HG02759 (cell line): ENCODE data around the gene ARL15.

ENCODE experiments used
- ATAC-seq: cut with Tn5 transposase; IDR thresholded peaks from one replicate; pipeline ENCODE4 v1.9.1; 2021; ENCODE audit warnings: mild to moderate bottlenecking, moderate library complexity; ENCODE audit not compliant: unreplicated experiment

The ARL15 gene

GRCh38 chr5:54214722-54215121, 95.7 kb downstream of the ARL15 start:
- no peak for ATAC-seq

- ATAC-seq: no peak
These were observed 98.0 kb downstream of the ARL15 start for GRCh38 chr5:54212331-54212730.

- no peak for ATAC-seq
These were observed 98.5 kb downstream of the ARL15 start for GRCh38 chr5:54211912-54212311.

- no peak for ATAC-seq
These were observed 102.8 kb downstream of the ARL15 start for GRCh38 chr5:54207566-54207965.

GRCh38 chr5:54206580-54207229, 103.7 kb downstream of the ARL15 start:
- ATAC-seq: no peak

- no peak for ATAC-seq
These were observed 104.5 kb downstream of the ARL15 start for GRCh38 chr5:54205918-54206317.

- ATAC-seq: no peak
These were observed 104.9 kb downstream of the ARL15 start for GRCh38 chr5:54205453-54205852.

- no peak for ATAC-seq
These were observed 113.4 kb downstream of the ARL15 start for GRCh38 chr5:54197018-54197417.

GRCh38 chr5:54195701-54196100, 114.7 kb downstream of the ARL15 start:
- ATAC-seq: no peak

GRCh38 chr5:54194318-54194717, 116.1 kb downstream of the ARL15 start:
- no peak for ATAC-seq

- ATAC-seq: no peak
These were observed 122.7 kb downstream of the ARL15 start for GRCh38 chr5:54187694-54188093.

GRCh38 chr5:54186912-54187445, 123.4 kb downstream of the ARL15 start:
- ATAC-seq: no peak

GRCh38 chr5:54186108-54186507, 124.3 kb downstream of the ARL15 start:
- ATAC-seq: no peak

GRCh38 chr5:54184806-54185205, 125.6 kb downstream of the ARL15 start:
- no peak for ATAC-seq

- ATAC-seq: no peak
These were observed 129.7 kb downstream of the ARL15 start for GRCh38 chr5:54180630-54181031.

- no peak for ATAC-seq
These were observed 131.4 kb downstream of the ARL15 start for GRCh38 chr5:54178991-54179390.

- no peak for ATAC-seq
These were observed 132.2 kb downstream of the ARL15 start for GRCh38 chr5:54178207-54178606.

- ATAC-seq: no peak
These were observed 133.3 kb downstream of the ARL15 start for GRCh38 chr5:54177058-54177457.

GRCh38 chr5:54176066-54176830, 134.1 kb downstream of the ARL15 start:
- ATAC-seq: no peak

GRCh38 chr5:54173251-54173650, 137.1 kb downstream of the ARL15 start:
- no peak for ATAC-seq

- ATAC-seq: no peak
These were observed 138.6 kb downstream of the ARL15 start for GRCh38 chr5:54171645-54172384.

- ATAC-seq: no peak
These were observed 144.7 kb downstream of the ARL15 start for GRCh38 chr5:54165687-54166086.
